ACC112 (cell line): Measurements from ENCODE around the gene HDHD2.
A peak's percentile ranks its signal among the peaks of the same experiment; 100 is the strongest.
"Not testable (repeated sequence)": the region's sequence is repeated elsewhere in the genome, so short reads cannot be mapped to it uniquely, and the experiment has no call there.

Experiments
- H2AFZ ChIP-seq: fragments of 200-600 bp; sonication (generic); one replicate; pipeline ENCODE4 v1.6.0; 2017; ENCODE audit warnings: antibody characterized with exemption, low read length; ENCODE audit not compliant: unreplicated experiment
- H3K27ac ChIP-seq: fragments of 200-600 bp; sonication (generic); 2 replicates; pipeline ENCODE4 v1.5.1; 2014; ENCODE audit warnings: low read depth, mild to moderate bottlenecking, antibody characterized with exemption, low read length, moderate library complexity
- H3K27me3 ChIP-seq: fragments of 200-600 bp; sonication (generic); 2 replicates; pipeline ENCODE4 v1.6.1; 2014; ENCODE audit warnings: mild to moderate bottlenecking, antibody characterized with exemption, low read length, moderate library complexity, mixed read lengths; ENCODE audit not compliant: insufficient read depth
- H3K36me3 ChIP-seq: fragments of 200-600 bp; sonication (generic); 2 replicates; pipeline ENCODE4 v1.6.1; 2016; ENCODE audit warnings: mild to moderate bottlenecking, antibody characterized with exemption, low read length, moderate library complexity, mixed read lengths; ENCODE audit not compliant: insufficient read depth
- H3K4me1 ChIP-seq: fragments of 200-600 bp; sonication (generic); one replicate; pipeline ENCODE4 v1.6.1; 2016; ENCODE audit warnings: low read length, mixed read lengths; ENCODE audit not compliant: insufficient read depth, unreplicated experiment, control insufficient read depth
- H3K4me3 ChIP-seq: fragments of 200-600 bp; sonication (generic); 2 replicates; pipeline ENCODE4 v1.5.1; 2014; ENCODE audit warnings: mild to moderate bottlenecking, low read depth, low read length
- H3K79me2 ChIP-seq: fragments of 200-600 bp; sonication (generic); one replicate; pipeline ENCODE4 v1.6.0; 2016; ENCODE audit warnings: low read length; ENCODE audit not compliant: control insufficient read depth, unreplicated experiment, insufficient read depth

Gene HDHD2

GRCh38 chr18:47174545-47175116, 24.3 kb upstream of the HDHD2 start:
- Histone ChIP-seq H3K27me3 (0 out of 2 replicates have a peak, but pooled peaks cover 2% of the 10 kb centered on the region), H3K4me3 (peak overlapping the region; percentile 91), H3K79me2 (peaks cover 62% of the 10 kb centered on the region), H3K27ac (no peak overlapping the region), H3K36me3 (peaks cover 9% of the 10 kb centered on the region; the same call in 1 of the 2 replicates), H3K4me1 (peaks cover 13% of the 10 kb centered on the region), H2AFZ (no peak overlapping the region)

- peaks cover 13% of the 10 kb centered on the region for H3K4me1 ChIP-seq
- H2AFZ ChIP-seq = no peak overlapping the region
- no peak overlapping the region for H3K4me3 ChIP-seq
- peaks cover 9% of the 10 kb centered on the region; the same call in 1 of the 2 replicates for H3K36me3 ChIP-seq
- H3K79me2 ChIP-seq = peaks cover 79% of the 10 kb centered on the region
- no peak overlapping the region for H3K27ac ChIP-seq
- H3K27me3 ChIP-seq = no peaks in the 10 kb centered on the region
Observed at GRCh38 chr18:47172476-47172875, 22.2 kb upstream of the HDHD2 start.

GRCh38 chr18:47168913-47169312, 18.6 kb upstream of the HDHD2 start:
- peaks cover 22% of the 10 kb centered on the region for H3K4me1 ChIP-seq

GRCh38 chr18:47168509-47168908, 18.2 kb upstream of the HDHD2 start:
- no peak overlapping the region for H3K27ac ChIP-seq
- no peak overlapping the region for H3K4me3 ChIP-seq
- H3K79me2 ChIP-seq = peaks cover 88% of the 10 kb centered on the region
- peaks cover 4% of the 10 kb centered on the region; the same call in 1 of the 2 replicates for H3K36me3 ChIP-seq
- peaks cover 23% of the 10 kb centered on the region for H3K4me1 ChIP-seq
- H3K27me3 ChIP-seq = no peaks in the 10 kb centered on the region
- H2AFZ ChIP-seq = no peak overlapping the region

More at GRCh38 chr18:47168913-47169312, 18.6 kb upstream of the HDHD2 start:
- no peak overlapping the region for H3K27ac ChIP-seq
- H2AFZ ChIP-seq = no peak overlapping the region
- no peaks in the 10 kb centered on the region for H3K27me3 ChIP-seq
- peaks cover 6% of the 10 kb centered on the region; the same call in 1 of the 2 replicates for H3K36me3 ChIP-seq
- H3K79me2 ChIP-seq = peaks cover 89% of the 10 kb centered on the region
- H3K4me3 ChIP-seq = no peak overlapping the region

GRCh38 chr18:47166294-47166693, 16.0 kb upstream of the HDHD2 start:
- H3K27ac ChIP-seq = no peak overlapping the region
- H3K27me3 ChIP-seq = no peaks in the 10 kb centered on the region
- peaks cover 81% of the 10 kb centered on the region for H3K79me2 ChIP-seq
- no peak overlapping the region for H2AFZ ChIP-seq
- H3K4me3 ChIP-seq = no peak overlapping the region
- H3K4me1 ChIP-seq = peaks cover 34% of the 10 kb centered on the region
- H3K36me3 ChIP-seq = no peaks in the 10 kb centered on the region

GRCh38 chr18:47163241-47163640, 12.9 kb upstream of the HDHD2 start:
- H3K27ac ChIP-seq = peak overlapping the region; percentile 87
- 0 out of 2 replicates have a peak, but pooled peaks cover 3% of the 10 kb centered on the region for H3K36me3 ChIP-seq
- peaks cover 42% of the 10 kb centered on the region for H3K4me1 ChIP-seq
- H3K4me3 ChIP-seq = peak overlapping the region; percentile 72
- peaks cover 85% of the 10 kb centered on the region for H3K79me2 ChIP-seq
- H2AFZ ChIP-seq = no peak overlapping the region
- no peaks in the 10 kb centered on the region for H3K27me3 ChIP-seq

- H3K36me3 ChIP-seq = peaks cover 13% of the 10 kb centered on the region; the same call in 1 of the 2 replicates
- H3K4me3 ChIP-seq = no peak overlapping the region
- no peaks in the 10 kb centered on the region for H3K27me3 ChIP-seq
- H3K27ac ChIP-seq = no peak overlapping the region
- H3K79me2 ChIP-seq = peaks cover 74% of the 10 kb centered on the region
- H2AFZ ChIP-seq = no peak overlapping the region
- peaks cover 34% of the 10 kb centered on the region for H3K4me1 ChIP-seq
Observed at GRCh38 chr18:47160256-47160655, 10.0 kb upstream of the HDHD2 start.

GRCh38 chr18:47158404-47158803, 8.1 kb upstream of the HDHD2 start:
- peaks cover 18% of the 10 kb centered on the region for H3K4me1 ChIP-seq
- peaks cover 25% of the 10 kb centered on the region; the same call in 1 of the 2 replicates for H3K36me3 ChIP-seq
- H3K79me2 ChIP-seq = peaks cover 61% of the 10 kb centered on the region
- not testable (repeated sequence) for H3K27me3 ChIP-seq, H2AFZ ChIP-seq, H3K27ac ChIP-seq, H3K4me3 ChIP-seq

GRCh38 chr18:47151439-47151838, 1.1 kb upstream of the HDHD2 start:
- peaks cover 11% of the 10 kb centered on the region for H3K4me1 ChIP-seq
- no peaks in the 10 kb centered on the region for H3K27me3 ChIP-seq
- peaks cover 36% of the 10 kb centered on the region for H3K79me2 ChIP-seq
- peak overlapping the region; percentile 97 for H3K4me3 ChIP-seq
- H3K27ac ChIP-seq = no peak overlapping the region
- peaks cover 22% of the 10 kb centered on the region; the same call in 1 of the 2 replicates for H3K36me3 ChIP-seq
- no peak overlapping the region for H2AFZ ChIP-seq

- Histone ChIP-seq H2AFZ (peak overlapping the region; percentile 93), H3K79me2 (peaks cover 39% of the 10 kb centered on the region), H3K27ac (peak overlapping the region; percentile 81), H3K27me3 (no peaks in the 10 kb centered on the region), H3K4me3 (peak overlapping the region; percentile 97), H3K36me3 (peaks cover 18% of the 10 kb centered on the region; the same call in 1 of the 2 replicates), H3K4me1 (peaks cover 11% of the 10 kb centered on the region)
Observed at GRCh38 chr18:47150824-47151366, 595 bp upstream of the HDHD2 start.
